Right lobe of liver (tissue), 4 donors: ENCODE results near the gene SEMG1.

Experiments
- POLR2A ChIP-seq: fragments of 450-650 bp; IDR thresholded peaks from one replicate; pipeline ENCODE4 v1.6.1; 2017; ENCODE audit warnings: antibody characterized with exemption, mild to moderate bottlenecking
- TF ChIP-seq, protein P1 (sequence below), 4 donors: fragments of 200-600 bp in 3 of 4; fragments of 450-650 bp in 1 of 4; IDR thresholded peaks; one replicate each; pipeline versions ENCODE4 v1.5.1 to v1.8.0; 2016 to 2022; ENCODE audit warnings: antibody characterized with exemption in 4 of 4, mild to moderate bottlenecking in 2 of 4
- donor health status: DM: no; HTN: no; CAD: no.
- donor health status: DM: no; HTN: no; CAD: no.
- donor health status: DM: no; HTN: yes; CAD: no.

DNA sequence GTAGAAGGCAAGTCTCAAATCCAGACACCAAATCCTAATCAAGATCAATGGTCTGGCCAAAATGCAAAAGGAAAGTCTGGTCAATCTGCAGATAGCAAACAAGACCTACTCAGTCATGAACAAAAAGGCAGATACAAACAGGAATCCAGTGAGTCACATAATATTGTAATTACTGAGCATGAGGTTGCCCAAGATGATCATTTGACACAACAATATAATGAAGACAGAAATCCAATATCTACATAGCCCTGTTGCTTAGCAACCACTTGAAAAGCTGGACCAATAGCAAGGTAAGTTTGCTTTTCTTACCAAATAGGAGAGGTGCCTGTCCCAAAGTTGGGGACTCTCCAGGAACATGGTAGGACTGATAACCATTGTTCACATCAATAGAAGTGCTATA is 16.3 kb downstream of the SEMG1 start:
- no peak for TF ChIP-seq POLR2A
- TF ChIP-seq, protein P1, sequence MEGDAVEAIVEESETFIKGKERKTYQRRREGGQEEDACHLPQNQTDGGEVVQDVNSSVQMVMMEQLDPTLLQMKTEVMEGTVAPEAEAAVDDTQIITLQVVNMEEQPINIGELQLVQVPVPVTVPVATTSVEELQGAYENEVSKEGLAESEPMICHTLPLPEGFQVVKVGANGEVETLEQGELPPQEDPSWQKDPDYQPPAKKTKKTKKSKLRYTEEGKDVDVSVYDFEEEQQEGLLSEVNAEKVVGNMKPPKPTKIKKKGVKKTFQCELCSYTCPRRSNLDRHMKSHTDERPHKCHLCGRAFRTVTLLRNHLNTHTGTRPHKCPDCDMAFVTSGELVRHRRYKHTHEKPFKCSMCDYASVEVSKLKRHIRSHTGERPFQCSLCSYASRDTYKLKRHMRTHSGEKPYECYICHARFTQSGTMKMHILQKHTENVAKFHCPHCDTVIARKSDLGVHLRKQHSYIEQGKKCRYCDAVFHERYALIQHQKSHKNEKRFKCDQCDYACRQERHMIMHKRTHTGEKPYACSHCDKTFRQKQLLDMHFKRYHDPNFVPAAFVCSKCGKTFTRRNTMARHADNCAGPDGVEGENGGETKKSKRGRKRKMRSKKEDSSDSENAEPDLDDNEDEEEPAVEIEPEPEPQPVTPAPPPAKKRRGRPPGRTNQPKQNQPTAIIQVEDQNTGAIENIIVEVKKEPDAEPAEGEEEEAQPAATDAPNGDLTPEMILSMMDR (IDR thresholded peaks at IDR 0.05): no peak
